ENCODE data around the gene SURF2. TPM values are rescaled to one million over a fixed set of nuclear protein-coding genes. Genes with fewer than 3 reads are reported as not detected.

The SURF2 gene
- total RNA-seq, 2 experiments from 2014 or later: 19.0 to 19.7 TPM

DNA sequence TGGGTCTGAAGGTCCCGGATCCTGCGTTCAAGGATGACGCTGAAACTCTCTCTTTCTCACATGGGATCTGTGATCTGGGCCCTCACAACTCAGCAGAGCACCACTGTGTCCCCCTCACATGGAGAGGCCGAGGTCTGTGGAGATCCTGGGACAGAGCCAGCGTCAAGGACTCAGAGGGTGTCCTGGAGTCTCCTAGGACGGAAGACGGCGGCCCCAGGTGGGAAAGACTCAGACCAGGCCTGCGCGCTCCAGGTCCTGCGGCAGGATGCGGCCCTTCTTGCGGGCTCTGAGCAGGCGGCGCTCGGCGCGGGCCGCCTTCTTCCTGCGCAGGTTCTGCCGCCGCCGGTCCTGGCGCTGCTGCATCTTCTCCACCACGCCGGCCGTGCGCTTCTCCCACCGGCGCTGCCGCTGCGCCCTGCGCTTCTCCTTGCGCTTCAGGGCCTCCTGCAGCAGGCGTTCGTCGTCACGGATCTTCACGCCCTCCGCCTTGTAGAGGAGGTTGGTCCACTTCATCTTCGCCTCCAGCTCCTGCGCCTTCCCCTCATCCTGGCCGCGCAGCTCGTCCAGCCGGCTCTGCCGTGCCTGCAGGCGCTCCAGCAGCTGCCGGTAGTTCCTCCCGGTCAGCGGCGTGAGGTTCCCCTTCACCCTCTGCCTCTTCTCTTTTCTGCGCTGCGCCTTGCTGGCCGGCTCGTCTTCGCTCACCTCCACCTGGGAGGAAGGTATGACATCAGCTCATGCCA is 24.5 kb upstream of the SURF2 start:
- BruUV-seq (replicated peaks): no TSS peak
- Histone ChIP-seq H3K9me3 (ENCODE audit: low read length) (no peaks in the 10 kb centered on the region), H4K20me1 (ENCODE audit: insufficient read depth, low read length) (peaks cover 11% of the 10 kb centered on the region; the same call in 1 of the 2 replicates), H2AFZ (ENCODE audit: low read length) (no peak overlapping the region), H3K4me3 (ENCODE audit: low read depth, low read length, poor library complexity, severe bottlenecking) (no peak overlapping the region), H3K4me2 (ENCODE audit: low read length) (no peak overlapping the region), H3K9me2 (ENCODE audit: insufficient read depth, low read length) (no peaks in the 10 kb centered on the region), H3K79me2 (ENCODE audit: insufficient read depth, low read depth, low read length) (peaks cover 17% of the 10 kb centered on the region), H3K4me1 (ENCODE audit: insufficient read depth, low read length, poor library complexity, severe bottlenecking) (peaks cover 21% of the 10 kb centered on the region), H3K36me3 (ENCODE audit: insufficient read depth, low read length) (peaks cover 67% of the 10 kb centered on the region), H3K27ac (ENCODE audit: low read depth, low read length, poor library complexity, severe bottlenecking) (no peak overlapping the region)
- POLR2A ChIA-PET: no interaction called here
- intact Hi-C loops (cut with micrococcal nuclease; ENCODE audit: unreplicated experiment): no loop called here
- TF ChIP-seq EZH2phosphoT487 (IDR thresholded peaks at IDR 0.05; ENCODE audit: borderline replicate concordance, low read depth, low read length): no peak
- TF ChIP-seq, protein P1, sequence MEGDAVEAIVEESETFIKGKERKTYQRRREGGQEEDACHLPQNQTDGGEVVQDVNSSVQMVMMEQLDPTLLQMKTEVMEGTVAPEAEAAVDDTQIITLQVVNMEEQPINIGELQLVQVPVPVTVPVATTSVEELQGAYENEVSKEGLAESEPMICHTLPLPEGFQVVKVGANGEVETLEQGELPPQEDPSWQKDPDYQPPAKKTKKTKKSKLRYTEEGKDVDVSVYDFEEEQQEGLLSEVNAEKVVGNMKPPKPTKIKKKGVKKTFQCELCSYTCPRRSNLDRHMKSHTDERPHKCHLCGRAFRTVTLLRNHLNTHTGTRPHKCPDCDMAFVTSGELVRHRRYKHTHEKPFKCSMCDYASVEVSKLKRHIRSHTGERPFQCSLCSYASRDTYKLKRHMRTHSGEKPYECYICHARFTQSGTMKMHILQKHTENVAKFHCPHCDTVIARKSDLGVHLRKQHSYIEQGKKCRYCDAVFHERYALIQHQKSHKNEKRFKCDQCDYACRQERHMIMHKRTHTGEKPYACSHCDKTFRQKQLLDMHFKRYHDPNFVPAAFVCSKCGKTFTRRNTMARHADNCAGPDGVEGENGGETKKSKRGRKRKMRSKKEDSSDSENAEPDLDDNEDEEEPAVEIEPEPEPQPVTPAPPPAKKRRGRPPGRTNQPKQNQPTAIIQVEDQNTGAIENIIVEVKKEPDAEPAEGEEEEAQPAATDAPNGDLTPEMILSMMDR (conservative IDR thresholded peaks at IDR 0.05; ENCODE audit: low read length): no peak
- CTCF ChIA-PET (ENCODE audit: unreplicated experiment): no interaction called here
- DNase-seq (ENCODE audit: low spot score): no peak

DNA sequence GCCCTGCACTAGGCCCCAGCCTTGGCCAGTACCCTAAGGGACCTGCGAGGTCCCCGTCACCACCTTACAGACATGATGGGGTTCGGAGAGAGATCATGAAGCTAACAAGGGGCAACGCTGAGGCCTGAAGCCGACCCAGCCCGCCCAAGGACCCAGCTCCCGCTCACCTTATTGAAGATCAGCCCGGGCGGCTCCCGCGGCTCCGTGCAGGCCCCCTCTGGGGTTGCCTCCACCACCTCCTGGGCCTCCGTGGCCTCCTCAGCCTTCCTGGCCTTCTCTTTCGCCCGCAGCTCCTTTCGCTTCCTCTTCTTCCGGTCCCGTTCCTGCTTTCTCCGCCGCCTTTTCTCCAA is 24.0 kb upstream of the SURF2 start:
- BruUV-seq (replicated peaks): no TSS peak
- H3K4me2 ChIP-seq (ENCODE audit: low read length): no peak overlapping the region
- no peak for DNase-seq (ENCODE audit: low spot score)
- H3K36me3 ChIP-seq (ENCODE audit: insufficient read depth, low read length): peaks cover 71% of the 10 kb centered on the region
- H3K9me3 ChIP-seq (ENCODE audit: low read length): no peaks in the 10 kb centered on the region
- no peak overlapping the region for H3K27ac ChIP-seq (ENCODE audit: low read depth, low read length, poor library complexity, severe bottlenecking)
- H3K4me1 ChIP-seq (ENCODE audit: insufficient read depth, low read length, poor library complexity, severe bottlenecking): peaks cover 24% of the 10 kb centered on the region
- POLR2A ChIA-PET: no interaction called here
- H4K20me1 ChIP-seq (ENCODE audit: insufficient read depth, low read length): peaks cover 11% of the 10 kb centered on the region; the same call in 1 of the 2 replicates
- TF ChIP-seq, protein P1 (conservative IDR thresholded peaks at IDR 0.05; ENCODE audit: low read length): no peak
- no peak for TF ChIP-seq EZH2phosphoT487 (IDR thresholded peaks at IDR 0.05; ENCODE audit: borderline replicate concordance, low read depth, low read length)
- CTCF ChIA-PET (ENCODE audit: unreplicated experiment): no interaction called here
- H3K9me2 ChIP-seq (ENCODE audit: insufficient read depth, low read length): no peaks in the 10 kb centered on the region
- intact Hi-C loops (cut with micrococcal nuclease; ENCODE audit: unreplicated experiment): no loop called here
- no peak overlapping the region for H3K4me3 ChIP-seq (ENCODE audit: low read depth, low read length, poor library complexity, severe bottlenecking)
- peaks cover 17% of the 10 kb centered on the region for H3K79me2 ChIP-seq (ENCODE audit: insufficient read depth, low read depth, low read length)
- H2AFZ ChIP-seq (ENCODE audit: low read length): no peak overlapping the region

DNA sequence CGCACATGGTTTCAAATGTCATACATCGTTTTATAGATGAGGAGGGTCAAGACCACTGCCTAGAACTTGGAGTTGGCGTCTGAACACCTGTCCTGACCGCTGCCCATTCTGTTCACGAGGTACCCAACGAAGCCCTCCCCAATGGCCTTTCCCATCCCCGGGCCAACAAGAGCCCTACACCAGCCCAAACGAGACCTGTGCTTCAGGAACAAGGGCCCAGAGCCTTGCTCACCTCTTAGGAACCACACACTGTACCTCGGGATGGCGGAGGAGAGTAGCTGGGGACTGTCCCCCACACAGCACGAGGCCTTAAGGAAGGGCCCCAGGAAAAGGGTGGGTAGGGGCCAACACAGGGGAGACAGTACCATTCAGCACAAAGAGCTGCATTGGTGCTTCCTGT is 23.3 kb upstream of the SURF2 start:
- no peak for DNase-seq (ENCODE audit: low spot score)
- Histone ChIP-seq H3K27ac (ENCODE audit: low read depth, low read length, poor library complexity, severe bottlenecking) (no peak overlapping the region), H3K4me1 (ENCODE audit: insufficient read depth, low read length, poor library complexity, severe bottlenecking) (peaks cover 24% of the 10 kb centered on the region), H3K4me2 (ENCODE audit: low read length) (no peak overlapping the region), H3K79me2 (ENCODE audit: insufficient read depth, low read depth, low read length) (peaks cover 17% of the 10 kb centered on the region), H3K9me3 (ENCODE audit: low read length) (no peaks in the 10 kb centered on the region), H2AFZ (ENCODE audit: low read length) (no peak overlapping the region), H3K36me3 (ENCODE audit: insufficient read depth, low read length) (peaks cover 75% of the 10 kb centered on the region), H3K9me2 (ENCODE audit: insufficient read depth, low read length) (no peaks in the 10 kb centered on the region), H4K20me1 (ENCODE audit: insufficient read depth, low read length) (peaks cover 11% of the 10 kb centered on the region; the same call in 1 of the 2 replicates), H3K4me3 (ENCODE audit: low read depth, low read length, poor library complexity, severe bottlenecking) (no peak overlapping the region)
- ChIA-PET CTCF (ENCODE audit: unreplicated experiment) (no interaction called here), POLR2A (no interaction called here)
- no TSS peak for BruUV-seq (replicated peaks)
- intact Hi-C loops (cut with micrococcal nuclease; ENCODE audit: unreplicated experiment): no loop called here
- no peak for TF ChIP-seq EZH2phosphoT487 (IDR thresholded peaks at IDR 0.05; ENCODE audit: borderline replicate concordance, low read depth, low read length)
- TF ChIP-seq, protein P1 (conservative IDR thresholded peaks at IDR 0.05; ENCODE audit: low read length): no peak
